ENCODE measurements around the gene DOK6. TPM values are rescaled to one million over a fixed set of nuclear protein-coding genes. Genes with fewer than 3 reads are reported as not detected.

DOK6 gene
- total and polyA plus RNA-seq, 11 donors: 0.46 to 9.7 (median 2.9) TPM

GRCh38 chr18:69402533-69402989 lies 1.9 kb downstream of the DOK6 start:
- no peaks in the 10 kb centered on the region for H3K36me3 ChIP-seq
- no peaks in the 10 kb centered on the region for H3K9me3 ChIP-seq
- H3K27ac ChIP-seq: no peak overlapping the region
- intact Hi-C loops (cut with DNase I): loop anchor here in 3 of 10 donors (5.0 to 10.0 kb wide), 3 partner anchors 555 to 672 kb away; no protein-coding TSS in a partner anchor
- no peak for ATAC-seq
- WGBS, 4 donors: 10 to 26% (median 14%) methylated on average over 19 to 20 of the region's 20 CpGs
- H3K4me1 ChIP-seq: peaks cover 0 to 22% (median 1%) of the 10 kb centered on the region in 12 donors
- H3K4me3 ChIP-seq: peak overlapping the region; percentile 42 to 84 (median 62)
- peaks cover 0 to 31% (median 0%) of the 10 kb centered on the region in 9 donors for H3K27me3 ChIP-seq
- DNase-seq: peak in 2 of 5 donors; percentile 6 to 13
- TF ChIP-seq POLR2A (IDR thresholded peaks at IDR 0.05) (no peak), CTCF (IDR thresholded peaks at IDR 0.05) (no peak)

- ATAC-seq (no peak), DNase-seq (no peak)
- Histone ChIP-seq H3K36me3 (no peaks in the 10 kb centered on the region), H3K27ac (no peak overlapping the region), H3K4me1 (no peaks in the 10 kb centered on the region), H3K27me3 (no peaks in the 10 kb centered on the region), H3K4me3 (no peak overlapping the region), H3K9me3 (no peaks in the 10 kb centered on the region)
- intact Hi-C loops (cut with DNase I): loop anchor here in 1 of 10 donors (10.0 kb wide), 1 partner anchor 666 kb away; no protein-coding TSS in a partner anchor
- TF ChIP-seq CTCF (IDR thresholded peaks at IDR 0.05): no peak
- no peak for TF ChIP-seq POLR2A (IDR thresholded peaks at IDR 0.05)
- 89 to 98% (median 93%) methylated on average over 1 of the region's 1 CpG for WGBS, 4 donors
Measured at GRCh38 chr18:69408522-69408921, 7.8 kb downstream of the DOK6 start.

- Histone ChIP-seq H3K36me3 (no peaks in the 10 kb centered on the region), H3K4me1 (no peaks in the 10 kb centered on the region), H3K27ac (no peak overlapping the region), H3K4me3 (no peak overlapping the region), H3K9me3 (no peaks in the 10 kb centered on the region), H3K27me3 (no peaks in the 10 kb centered on the region)
- intact Hi-C loops (cut with DNase I): no loop called here
- DNase-seq (no peak), ATAC-seq (no peak)
- TF ChIP-seq CTCF (IDR thresholded peaks at IDR 0.05) (no peak), POLR2A (IDR thresholded peaks at IDR 0.05) (no peak)
Measured at GRCh38 chr18:69411199-69411598, 10.5 kb downstream of the DOK6 start.

- Histone ChIP-seq H3K9me3 (no peaks in the 10 kb centered on the region), H3K27ac (no peak overlapping the region), H3K36me3 (no peaks in the 10 kb centered on the region), H3K4me1 (no peaks in the 10 kb centered on the region), H3K4me3 (no peak overlapping the region), H3K27me3 (no peaks in the 10 kb centered on the region)
- DNase-seq: no peak
- intact Hi-C loops (cut with DNase I): no loop called here
- 37 to 99% (median 96%) methylated on average over 1 of the region's 1 CpG for WGBS, 4 donors
- no peak for ATAC-seq
- TF ChIP-seq CTCF (IDR thresholded peaks at IDR 0.05): no peak
- TF ChIP-seq POLR2A (IDR thresholded peaks at IDR 0.05): no peak
Measured at GRCh38 chr18:69414184-69414583, 13.5 kb downstream of the DOK6 start.
